GM12878 (cell line): ENCODE data around the gene SETD1A. TPM values are rescaled to one million over a fixed set of nuclear protein-coding genes. Genes with fewer than 3 reads are reported as not detected.
A peak's percentile ranks its signal among the peaks of the same experiment; 100 is the strongest.

ENCODE experiments used
- BHLHE40 ChIP-seq, 2 experiments: fragments of 450-650 bp in 1 of 2; IDR thresholded peaks; 2 replicates each; pipeline ENCODE4 v1.6.1; 2011 to 2017; ENCODE audit warnings: low read depth in 2 of 2, borderline replicate concordance in 1 of 2, improper control_type of control experiment in 1 of 2, low read length in 1 of 2, mild to moderate bottlenecking in 1 of 2
- CHD1 ChIP-seq: IDR thresholded peaks from 2 replicates; pipeline ENCODE4 v1.6.1; 2012; ENCODE audit warnings: low read depth, low read length, improper control_type of control experiment
- CHD4 ChIP-seq: fragments of 200-600 bp; sonication (generic); IDR thresholded peaks from 2 replicates; pipeline ENCODE4 v1.6.1; 2016; ENCODE audit warnings: mild to moderate bottlenecking
- CREM ChIP-seq: IDR thresholded peaks from 2 replicates; pipeline ENCODE4 v1.6.1; 2014; ENCODE audit warnings: antibody characterized with exemption, low read depth
- FOXK2 ChIP-seq: fragments of 450-650 bp; IDR thresholded peaks from 2 replicates; pipeline ENCODE4 v1.6.1; 2017; ENCODE audit warnings: mild to moderate bottlenecking, moderate library complexity
- GABPA ChIP-seq: IDR thresholded peaks from 2 replicates; pipeline ENCODE4 v1.6.1; 2014; ENCODE audit warnings: antibody characterized with exemption, low read depth, mild to moderate bottlenecking, inconsistent platforms
- HDAC6 ChIP-seq: fragments of 200-600 bp; sonication (generic); IDR thresholded peaks from one replicate; pipeline ENCODE4 v1.8.0; 2017; ENCODE audit warnings: antibody characterized with exemption; ENCODE audit not compliant: unreplicated experiment
- IKZF2 ChIP-seq, 2 experiments: fragments of 450-650 bp; IDR thresholded peaks; 2 replicates each; pipeline ENCODE4 v1.6.1; 2017; ENCODE audit warnings: mild to moderate bottlenecking in 2 of 2, moderate library complexity in 2 of 2
- IRF4 ChIP-seq: IDR thresholded peaks from 2 replicates; pipeline ENCODE4 v1.6.1; 2011; ENCODE audit warnings: low read depth, low read length
- LARP7 ChIP-seq: fragments of 450-650 bp; IDR thresholded peaks from 2 replicates; pipeline ENCODE4 v1.6.1; 2017; ENCODE audit warnings: mild to moderate bottlenecking
- NBN ChIP-seq: fragments of 450-650 bp; IDR thresholded peaks from 2 replicates; pipeline ENCODE4 v1.6.1; 2016
- NFYA ChIP-seq: IDR thresholded peaks from 2 replicates; pipeline ENCODE4 v1.6.1; 2011; ENCODE audit warnings: low read depth, mild to moderate bottlenecking, low read length, improper control_type of control experiment, borderline replicate concordance
- NRF1 ChIP-seq: conservative IDR thresholded peaks from 2 replicates; pipeline ENCODE4 v1.6.1; 2011; ENCODE audit warnings: mild to moderate bottlenecking, low read depth, low read length, improper control_type of control experiment
- RUNX3 ChIP-seq: IDR thresholded peaks from 2 replicates; pipeline ENCODE4 v1.6.1; 2012; ENCODE audit warnings: low read length, inconsistent platforms
- SIX5 ChIP-seq: IDR thresholded peaks from 2 replicates; pipeline ENCODE4 v1.6.1; 2011; ENCODE audit warnings: mild to moderate bottlenecking, low read depth, low read length, moderate library complexity; ENCODE audit not compliant: severe bottlenecking
- SREBF2 ChIP-seq: IDR thresholded peaks from 2 replicates; pipeline ENCODE4 v1.6.1; 2012; ENCODE audit warnings: mild to moderate bottlenecking, low read length
- polyA plus RNA-seq, 11 experiments: library from polyadenylated mRNA; depleted of rRNA in 4 of 11; unstranded in 6 of 11; stranded (reverse) in 5 of 11; fragments of >200 nt; fragmentation: Nextera tagmentation in 4 of 11; fragmentation: Illumina TruSeq in 1 of 11; extraction: Ambion mirVana in 4 of 11; extraction: Trizol in 1 of 11; gene quantifications; 1 replicate in 1 of 11; 2 replicates in 10 of 11; pipeline versions ENCODE4 v1.2.1 to v1.2.3, GENCODE V29; 2011 to 2016; ENCODE audit warnings: inconsistent platforms in 2 of 11, missing spikeins in 2 of 11, low read depth in 1 of 11
- total RNA-seq, 4 experiments: library from RNA; depleted of rRNA in 3 of 4; stranded (reverse); fragments of >200 nt in 3 of 4; fragmentation: Illumina TruSeq in 1 of 4; extraction: Trizol in 1 of 4; gene quantifications; 2 replicates each; pipeline versions ENCODE4 v1.2.1 to v1.2.3, GENCODE V29; 2013 to 2021
- TF ChIP-seq, protein P1 (sequence below), 3 experiments: IDR thresholded peaks in 2 of 3; conservative IDR thresholded peaks in 1 of 3; 2 replicates each; pipeline ENCODE4 v1.5.1; 2011; ENCODE audit warnings: low read depth in 3 of 3, low read length in 3 of 3, mild to moderate bottlenecking in 3 of 3, control low read depth in 2 of 3, moderate library complexity in 2 of 3, inconsistent platforms in 1 of 3, mixed read lengths in 1 of 3; ENCODE audit not compliant: control insufficient read depth in 2 of 3, insufficient read depth in 1 of 3; ENCODE audit errors: extremely low read depth in 1 of 3
- TF ChIP-seq, protein P2 (sequence below): fragments of 450-650 bp; IDR thresholded peaks from 2 replicates; pipeline ENCODE4 v1.6.1; 2016; ENCODE audit warnings: mild to moderate bottlenecking
- TF ChIP-seq, protein P3 (sequence below): fragments of 450-650 bp; IDR thresholded peaks from 2 replicates; pipeline ENCODE4 v1.6.1; 2017; ENCODE audit warnings: low read depth, mild to moderate bottlenecking, moderate library complexity
- TF ChIP-seq, protein P4 (sequence below): IDR thresholded peaks from 2 replicates; pipeline ENCODE4 v1.6.1; 2012; ENCODE audit warnings: low read depth, low read length, improper control_type of control experiment
- TF ChIP-seq, protein P5 (sequence below): fragments of 450-650 bp; IDR thresholded peaks from 2 replicates; pipeline ENCODE4 v1.6.1; 2017; ENCODE audit warnings: mild to moderate bottlenecking
- TF ChIP-seq, protein P6 (sequence below): IDR thresholded peaks from 2 replicates; pipeline ENCODE4 v1.6.1; 2012; ENCODE audit warnings: low read depth, low read length, improper control_type of control experiment

Gene SETD1A
- total and polyA plus RNA-seq, 10 of the 15 experiments (the other 5 are each of a cell fraction or from before 2014, with no cell fraction given): 0.02 to 25.9 (median 4.9) TPM

DNA sequence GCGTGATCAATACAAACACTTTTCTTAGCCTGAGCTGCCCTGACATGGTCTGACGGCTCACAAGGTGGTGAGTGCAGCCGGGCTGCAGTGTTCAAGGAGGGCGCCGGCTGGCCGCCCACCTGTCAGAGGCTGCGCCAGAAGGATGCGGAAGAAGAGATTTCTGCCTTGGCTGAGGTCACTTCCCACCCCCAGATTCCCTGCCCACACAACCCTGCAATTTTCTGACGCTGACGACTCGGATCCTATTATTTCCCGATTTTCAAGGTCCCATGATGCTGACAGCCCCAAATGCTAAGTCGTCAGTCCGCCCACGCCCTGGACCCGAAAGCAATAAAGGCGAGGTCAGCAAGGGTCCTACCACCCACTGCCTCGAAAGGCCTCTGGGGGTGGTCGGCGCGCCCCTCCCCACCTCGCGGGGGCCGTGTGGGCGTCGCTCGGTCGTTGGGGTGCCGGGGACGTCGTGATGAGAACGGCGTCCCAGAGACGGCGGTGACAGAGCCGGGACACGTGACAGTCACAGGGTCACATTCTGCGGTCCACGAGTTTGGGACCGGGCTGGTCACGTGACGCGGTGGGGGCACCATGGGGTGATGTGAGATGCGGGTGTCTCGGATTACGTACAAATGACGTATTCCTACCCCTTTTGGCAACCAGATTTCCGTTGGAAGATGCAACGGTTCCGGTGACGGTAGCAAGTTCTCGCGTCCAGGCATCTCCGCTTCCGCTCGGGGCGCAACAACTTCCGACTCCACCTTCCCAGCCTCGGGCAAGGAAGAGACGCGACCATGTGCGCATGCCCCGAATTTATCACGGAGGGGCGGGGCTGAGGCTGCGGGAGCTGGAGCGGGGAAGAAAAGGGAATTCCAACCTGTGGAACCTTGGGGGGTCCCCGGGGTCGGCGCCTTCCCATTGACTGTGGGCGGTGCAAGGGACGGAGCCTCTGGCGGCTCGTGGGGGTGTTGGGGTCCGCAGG lies 75.5 kb downstream of the SETD1A start, which contains the start of gene STX4 (continued):
- TF ChIP-seq IKZF2 (IDR thresholded peaks at IDR 0.05) (peak; percentile 49 to 64; a peak in 3 of 4 replicates), CREM (peak; percentile 99), HDAC6 (no peak), GABPA (peak; percentile 99), FOXK2 (peak; percentile 45), IRF4 (no peak; the same call in 1 of the 2 replicates), CHD1 (0 out of 2 replicates have a peak, but pooled peaks have one; percentile 56), NBN (peak; percentile 99), NRF1 (peak; percentile 25; the same call in 1 of the 2 replicates), BHLHE40 (IDR thresholded peaks at IDR 0.05; ENCODE audit: borderline replicate concordance in 1 of 2, low read depth in 2 of 2, low read length in 1 of 2) (peak; percentile 98 to 99), RUNX3 (peak; percentile 80), SREBF2 (peak; percentile 77), LARP7 (peak; percentile 94), NFYA (no peak), CHD4 (no peak), SIX5 (peak; percentile 78)
- TF ChIP-seq, protein P1, sequence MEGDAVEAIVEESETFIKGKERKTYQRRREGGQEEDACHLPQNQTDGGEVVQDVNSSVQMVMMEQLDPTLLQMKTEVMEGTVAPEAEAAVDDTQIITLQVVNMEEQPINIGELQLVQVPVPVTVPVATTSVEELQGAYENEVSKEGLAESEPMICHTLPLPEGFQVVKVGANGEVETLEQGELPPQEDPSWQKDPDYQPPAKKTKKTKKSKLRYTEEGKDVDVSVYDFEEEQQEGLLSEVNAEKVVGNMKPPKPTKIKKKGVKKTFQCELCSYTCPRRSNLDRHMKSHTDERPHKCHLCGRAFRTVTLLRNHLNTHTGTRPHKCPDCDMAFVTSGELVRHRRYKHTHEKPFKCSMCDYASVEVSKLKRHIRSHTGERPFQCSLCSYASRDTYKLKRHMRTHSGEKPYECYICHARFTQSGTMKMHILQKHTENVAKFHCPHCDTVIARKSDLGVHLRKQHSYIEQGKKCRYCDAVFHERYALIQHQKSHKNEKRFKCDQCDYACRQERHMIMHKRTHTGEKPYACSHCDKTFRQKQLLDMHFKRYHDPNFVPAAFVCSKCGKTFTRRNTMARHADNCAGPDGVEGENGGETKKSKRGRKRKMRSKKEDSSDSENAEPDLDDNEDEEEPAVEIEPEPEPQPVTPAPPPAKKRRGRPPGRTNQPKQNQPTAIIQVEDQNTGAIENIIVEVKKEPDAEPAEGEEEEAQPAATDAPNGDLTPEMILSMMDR (IDR thresholded peaks at IDR 0.05 in 2 of 3, conservative IDR thresholded peaks at IDR 0.05 in 1 of 3; ENCODE audit: control insufficient read depth in 2 of 3, extremely low read depth in 1 of 3, insufficient read depth in 1 of 3, low read depth in 3 of 3, low read length in 3 of 3): no peak
- TF ChIP-seq, protein P2, sequence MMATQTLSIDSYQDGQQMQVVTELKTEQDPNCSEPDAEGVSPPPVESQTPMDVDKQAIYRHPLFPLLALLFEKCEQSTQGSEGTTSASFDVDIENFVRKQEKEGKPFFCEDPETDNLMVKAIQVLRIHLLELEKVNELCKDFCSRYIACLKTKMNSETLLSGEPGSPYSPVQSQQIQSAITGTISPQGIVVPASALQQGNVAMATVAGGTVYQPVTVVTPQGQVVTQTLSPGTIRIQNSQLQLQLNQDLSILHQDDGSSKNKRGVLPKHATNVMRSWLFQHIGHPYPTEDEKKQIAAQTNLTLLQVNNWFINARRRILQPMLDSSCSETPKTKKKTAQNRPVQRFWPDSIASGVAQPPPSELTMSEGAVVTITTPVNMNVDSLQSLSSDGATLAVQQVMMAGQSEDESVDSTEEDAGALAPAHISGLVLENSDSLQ: peak; percentile 59
- TF ChIP-seq, protein P3, sequence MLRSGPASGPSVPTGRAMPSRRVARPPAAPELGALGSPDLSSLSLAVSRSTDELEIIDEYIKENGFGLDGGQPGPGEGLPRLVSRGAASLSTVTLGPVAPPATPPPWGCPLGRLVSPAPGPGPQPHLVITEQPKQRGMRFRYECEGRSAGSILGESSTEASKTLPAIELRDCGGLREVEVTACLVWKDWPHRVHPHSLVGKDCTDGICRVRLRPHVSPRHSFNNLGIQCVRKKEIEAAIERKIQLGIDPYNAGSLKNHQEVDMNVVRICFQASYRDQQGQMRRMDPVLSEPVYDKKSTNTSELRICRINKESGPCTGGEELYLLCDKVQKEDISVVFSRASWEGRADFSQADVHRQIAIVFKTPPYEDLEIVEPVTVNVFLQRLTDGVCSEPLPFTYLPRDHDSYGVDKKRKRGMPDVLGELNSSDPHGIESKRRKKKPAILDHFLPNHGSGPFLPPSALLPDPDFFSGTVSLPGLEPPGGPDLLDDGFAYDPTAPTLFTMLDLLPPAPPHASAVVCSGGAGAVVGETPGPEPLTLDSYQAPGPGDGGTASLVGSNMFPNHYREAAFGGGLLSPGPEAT: peak; percentile 75
- TF ChIP-seq, protein P4, sequence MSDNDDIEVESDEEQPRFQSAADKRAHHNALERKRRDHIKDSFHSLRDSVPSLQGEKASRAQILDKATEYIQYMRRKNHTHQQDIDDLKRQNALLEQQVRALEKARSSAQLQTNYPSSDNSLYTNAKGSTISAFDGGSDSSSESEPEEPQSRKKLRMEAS: peak; percentile 95
- TF ChIP-seq, protein P5, sequence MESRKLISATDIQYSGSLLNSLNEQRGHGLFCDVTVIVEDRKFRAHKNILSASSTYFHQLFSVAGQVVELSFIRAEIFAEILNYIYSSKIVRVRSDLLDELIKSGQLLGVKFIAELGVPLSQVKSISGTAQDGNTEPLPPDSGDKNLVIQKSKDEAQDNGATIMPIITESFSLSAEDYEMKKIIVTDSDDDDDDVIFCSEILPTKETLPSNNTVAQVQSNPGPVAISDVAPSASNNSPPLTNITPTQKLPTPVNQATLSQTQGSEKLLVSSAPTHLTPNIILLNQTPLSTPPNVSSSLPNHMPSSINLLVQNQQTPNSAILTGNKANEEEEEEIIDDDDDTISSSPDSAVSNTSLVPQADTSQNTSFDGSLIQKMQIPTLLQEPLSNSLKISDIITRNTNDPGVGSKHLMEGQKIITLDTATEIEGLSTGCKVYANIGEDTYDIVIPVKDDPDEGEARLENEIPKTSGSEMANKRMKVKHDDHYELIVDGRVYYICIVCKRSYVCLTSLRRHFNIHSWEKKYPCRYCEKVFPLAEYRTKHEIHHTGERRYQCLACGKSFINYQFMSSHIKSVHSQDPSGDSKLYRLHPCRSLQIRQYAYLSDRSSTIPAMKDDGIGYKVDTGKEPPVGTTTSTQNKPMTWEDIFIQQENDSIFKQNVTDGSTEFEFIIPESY: 0 out of 2 replicates have a peak, but pooled peaks have one; percentile 58
- TF ChIP-seq, protein P6, sequence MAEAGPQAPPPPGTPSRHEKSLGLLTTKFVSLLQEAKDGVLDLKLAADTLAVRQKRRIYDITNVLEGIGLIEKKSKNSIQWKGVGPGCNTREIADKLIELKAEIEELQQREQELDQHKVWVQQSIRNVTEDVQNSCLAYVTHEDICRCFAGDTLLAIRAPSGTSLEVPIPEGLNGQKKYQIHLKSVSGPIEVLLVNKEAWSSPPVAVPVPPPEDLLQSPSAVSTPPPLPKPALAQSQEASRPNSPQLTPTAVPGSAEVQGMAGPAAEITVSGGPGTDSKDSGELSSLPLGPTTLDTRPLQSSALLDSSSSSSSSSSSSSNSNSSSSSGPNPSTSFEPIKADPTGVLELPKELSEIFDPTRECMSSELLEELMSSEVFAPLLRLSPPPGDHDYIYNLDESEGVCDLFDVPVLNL: peak; percentile 84
